Esophagus muscularis mucosa (tissue), 4 donors: Measurements from ENCODE around the gene C5orf24. TPM values are rescaled to one million over a fixed set of nuclear protein-coding genes. Genes with fewer than 3 reads are reported as not detected.

Source experiments
- DNase-seq: peaks from one replicate; pipeline ENCODE4 v3.0.0-alpha.2; 2017; ENCODE audit errors: extremely low spot score
- H3K27ac ChIP-seq, 4 donors: fragments of 200-600 bp; sonication (generic); replicated peaks in 1 of 4; 1 replicate in 3 of 4; 2 replicates in 1 of 4; pipeline ENCODE4 v1.5.1; 2016 to 2019; ENCODE audit warnings: mild to moderate bottlenecking in 1 of 4
- H3K27me3 ChIP-seq, 4 donors: fragments of 200-600 bp; sonication (generic); one replicate each; pipeline versions ENCODE4 v1.5.1 to v1.6.0; 2016 to 2019
- H3K36me3 ChIP-seq, 4 donors: fragments of 200-600 bp; sonication (generic); one replicate each; pipeline ENCODE4 v1.5.1; 2016 to 2019
- H3K4me1 ChIP-seq, 4 donors: fragments of 200-600 bp; sonication (generic); one replicate each; pipeline ENCODE4 v1.5.1; 2016 to 2019
- H3K4me3 ChIP-seq, 4 donors: fragments of 200-600 bp; sonication (generic); 1 replicate in 2 of 4; 2 replicates in 2 of 4; pipeline ENCODE4 v1.5.1; 2016 to 2019; ENCODE audit warnings: mild to moderate bottlenecking in 4 of 4, moderate library complexity in 1 of 4
- H3K9me3 ChIP-seq, 4 donors: fragments of 200-600 bp; sonication (generic); 1 replicate in 3 of 4; 2 replicates in 1 of 4; pipeline ENCODE4 v1.5.1; 2016 to 2019
- CTCF ChIP-seq, 3 experiments: fragments of 200-600 bp in 2 of 3; fragments of 450-650 bp in 1 of 3; sonication (generic) in 2 of 3; IDR thresholded peaks; one replicate each; pipeline ENCODE4 v1.5.1; 2017 to 2019; ENCODE audit warnings: antibody characterized with exemption in 3 of 3, mild to moderate bottlenecking in 2 of 3, moderate library complexity in 1 of 3
- EP300 ChIP-seq: sonication (generic); formaldehyde crosslinking; IDR thresholded peaks from one replicate; pipeline ENCODE4 v1.6.1; 2017; ENCODE audit warnings: antibody characterized with exemption
- POLR2A ChIP-seq: fragments of 450-650 bp; IDR thresholded peaks from one replicate; pipeline ENCODE4 v1.6.1; 2017; ENCODE audit warnings: antibody characterized with exemption, moderate library complexity, mild to moderate bottlenecking, low read depth
- POLR2AphosphoS5 ChIP-seq, 2 donors: sonication (generic); formaldehyde crosslinking; IDR thresholded peaks; one replicate each; pipeline ENCODE4 v1.6.1; 2017; ENCODE audit warnings: antibody characterized with exemption in 2 of 2
- WGBS: methylation state at CpG from one replicate; pipeline ENCODE4 v1.1.5; 2018; 5-methylcytosine and 5-hydroxymethylcytosine counted together
- intact Hi-C: fragments of 100-400 bp; cut with DNase I; formaldehyde crosslinking; loops from one replicate; pipeline ENCODE4 v1.15.1; 2023
- total RNA-seq, 4 donors: library from RNA; depleted of rRNA; stranded (reverse); fragments of >200 nt; gene quantifications; one replicate each; pipeline versions ENCODE4 v1.1.0 to v1.2.1, GENCODE V29; 2016

The C5orf24 gene
- total RNA-seq, 4 donors from 2014 or later, result 54.0 to 76.4 (median 61.6) TPM

GRCh38 chr5:134813827-134814226 is 31.9 kb upstream of the C5orf24 start:
- no peak overlapping the region for H3K27ac ChIP-seq
- H3K36me3 ChIP-seq, result peaks cover 36 to 98% (median 82%) of the 10 kb centered on the region in 4 donors
- no peaks in the 10 kb centered on the region for H3K27me3 ChIP-seq
- no peaks in the 10 kb centered on the region for H3K4me1 ChIP-seq
- intact Hi-C loops, result no loop called here
- no peak for DNase-seq
- no peaks in the 10 kb centered on the region for H3K9me3 ChIP-seq
- TF ChIP-seq EP300, result no peak
- TF ChIP-seq POLR2AphosphoS5 (IDR thresholded peaks at IDR 0.05), result no peak
- TF ChIP-seq POLR2A, result no peak
- TF ChIP-seq CTCF (IDR thresholded peaks at IDR 0.05), result no peak
- H3K4me3 ChIP-seq, result no peak overlapping the region

GRCh38 chr5:134817006-134817405 is 28.8 kb upstream of the C5orf24 start:
- Histone ChIP-seq H3K36me3 (peaks cover 52 to 99% (median 84%) of the 10 kb centered on the region in 4 donors), H3K9me3 (no peaks in the 10 kb centered on the region), H3K4me1 (no peaks in the 10 kb centered on the region), H3K27ac (no peak overlapping the region), H3K4me3 (no peak overlapping the region), H3K27me3 (no peaks in the 10 kb centered on the region)
- WGBS, result 88% methylated on average over 4 of the region's 4 CpGs
- TF ChIP-seq EP300 (no peak), CTCF (IDR thresholded peaks at IDR 0.05) (no peak), POLR2A (no peak), POLR2AphosphoS5 (IDR thresholded peaks at IDR 0.05) (no peak)
- intact Hi-C loops, result no loop called here
- DNase-seq, result no peak

- Histone ChIP-seq H3K4me3 (no peak overlapping the region), H3K27me3 (no peaks in the 10 kb centered on the region), H3K27ac (no peak overlapping the region), H3K9me3 (no peaks in the 10 kb centered on the region), H3K36me3 (peaks cover 44 to 98% (median 81%) of the 10 kb centered on the region in 4 donors), H3K4me1 (no peaks in the 10 kb centered on the region)
- WGBS, result 91% methylated on average over 4 of the region's 4 CpGs
- TF ChIP-seq CTCF (IDR thresholded peaks at IDR 0.05), result no peak
- no peak for TF ChIP-seq POLR2A
- TF ChIP-seq POLR2AphosphoS5 (IDR thresholded peaks at IDR 0.05), result no peak
- no peak for TF ChIP-seq EP300
- DNase-seq, result no peak
- intact Hi-C loops, result no loop called here
These were observed 27.0 kb upstream of the C5orf24 start for GRCh38 chr5:134818776-134819175.

GRCh38 chr5:134819407-134819963 is 26.3 kb upstream of the C5orf24 start:
- H3K36me3 ChIP-seq, result peaks cover 45 to 98% (median 80%) of the 10 kb centered on the region in 4 donors
- H3K27me3 ChIP-seq, result no peaks in the 10 kb centered on the region
- intact Hi-C loops, result no loop called here
- no peaks in the 10 kb centered on the region for H3K9me3 ChIP-seq
- no peak for DNase-seq
- 88% methylated on average over 4 of the region's 4 CpGs for WGBS
- H3K4me3 ChIP-seq, result no peak overlapping the region
- no peaks in the 10 kb centered on the region for H3K4me1 ChIP-seq
- H3K27ac ChIP-seq, result no peak overlapping the region
- TF ChIP-seq EP300 (no peak), CTCF (IDR thresholded peaks at IDR 0.05) (no peak), POLR2A (no peak), POLR2AphosphoS5 (IDR thresholded peaks at IDR 0.05) (no peak)

- Histone ChIP-seq H3K4me3 (no peak overlapping the region), H3K4me1 (no peaks in the 10 kb centered on the region), H3K27me3 (no peaks in the 10 kb centered on the region), H3K27ac (no peak overlapping the region), H3K9me3 (no peaks in the 10 kb centered on the region), H3K36me3 (peaks cover 48 to 98% (median 75%) of the 10 kb centered on the region in 4 donors)
- WGBS, result 88% methylated on average over 7 of the region's 7 CpGs
- no peak for TF ChIP-seq EP300
- intact Hi-C loops, result no loop called here
- no peak for DNase-seq
These were observed 23.9 kb upstream of the C5orf24 start for GRCh38 chr5:134821841-134822240.
